K562 (cell line): ENCODE results near the gene FAM204A. TPM values are rescaled to one million over a fixed set of nuclear protein-coding genes. Genes with fewer than 3 reads are reported as not detected.

Experiments
- BCOR ChIP-seq: fragments of 450-650 bp; IDR thresholded peaks from 2 replicates; pipeline ENCODE4 v1.6.1; 2016
- BRF1 ChIP-seq: IDR thresholded peaks from 3 replicates; pipeline ENCODE4 v1.6.1; 2011; ENCODE audit warnings: borderline replicate concordance, mild to moderate bottlenecking; ENCODE audit not compliant: insufficient read length; ENCODE audit errors: extremely low read depth
- EP300 ChIP-seq: IDR thresholded peaks from 2 replicates; pipeline ENCODE4 v1.6.1; 2012; ENCODE audit warnings: low read length, improper control_type of control experiment
- HMG20A ChIP-seq: fragments of 450-650 bp; formaldehyde crosslinking; conservative IDR thresholded peaks from 2 replicates; pipeline ENCODE4 v1.4.0; 2020; ENCODE audit warnings: mild to moderate bottlenecking, mixed read lengths
- MAFG ChIP-seq: fragments of 450-650 bp; conservative IDR thresholded peaks from 2 replicates; pipeline ENCODE4 v1.6.1; 2016; ENCODE audit warnings: missing genetic modification characterization, missing compliant biosample characterization
- MXI1 ChIP-seq: IDR thresholded peaks from 2 replicates; pipeline ENCODE4 v1.6.1; 2011; ENCODE audit warnings: low read depth, mild to moderate bottlenecking, improper control_type of control experiment, low read length
- RFX5 ChIP-seq: IDR thresholded peaks from 2 replicates; pipeline ENCODE4 v1.6.1; 2011; ENCODE audit warnings: low read depth, mild to moderate bottlenecking, improper control_type of control experiment, low read length
- SMAD2 ChIP-seq: fragments of 150-350 bp; IDR thresholded peaks from 2 replicates; pipeline ENCODE4 v1.6.1; 2014; ENCODE audit warnings: low read depth, mild to moderate bottlenecking, low read length
- SREBF1 ChIP-seq: fragments of 150-350 bp; IDR thresholded peaks from 2 replicates; pipeline ENCODE4 v1.6.1; 2014; ENCODE audit warnings: antibody characterized with exemption, low read depth, low read length, borderline replicate concordance
- TSC22D4 ChIP-seq: fragments of 450-650 bp; IDR thresholded peaks from 2 replicates; pipeline ENCODE4 v1.6.1; 2016; ENCODE audit warnings: missing genetic modification characterization, missing biosample characterization, control low read depth
- XRCC5 ChIP-seq: fragments of 200-400 bp; formaldehyde crosslinking; IDR thresholded peaks from 2 replicates; pipeline ENCODE4 v1.6.1; 2017; ENCODE audit warnings: low read depth, mild to moderate bottlenecking, low read length
- ZKSCAN8 ChIP-seq: fragments of 200-800 bp; sonication (Bioruptor generic); IDR thresholded peaks from 2 replicates; pipeline ENCODE4 v1.6.1; 2016; ENCODE audit warnings: missing genetic modification characterization, missing compliant biosample characterization
- ZNF134 ChIP-seq: fragments of 250-450 bp; sonication (Bioruptor Pico); conservative IDR thresholded peaks from 2 replicates; pipeline ENCODE4 v1.4.0; 2020
- ZNF140 ChIP-seq: fragments of 250-450 bp; sonication (Bioruptor Pico); IDR thresholded peaks from 2 replicates; pipeline ENCODE4 v1.8.0; 2021; ENCODE audit warnings: moderate library complexity, mild to moderate bottlenecking, inconsistent platforms
- ZNF174 ChIP-seq: fragments of 250-450 bp; sonication (Bioruptor Pico); IDR thresholded peaks from 2 replicates; pipeline ENCODE4 v1.4.0; 2020; ENCODE audit warnings: mild to moderate bottlenecking
- ZNF3 ChIP-seq: fragments of 250-450 bp; sonication (Bioruptor Pico); IDR thresholded peaks from 2 replicates; pipeline ENCODE4 v1.5.0; 2021; ENCODE audit warnings: mild to moderate bottlenecking, moderate library complexity
- ZNF436 ChIP-seq: fragments of 250-450, 450-650 bp; sonication (Bioruptor Pico); formaldehyde crosslinking; IDR thresholded peaks from 2 replicates; pipeline ENCODE4 v1.7.0; 2020; ENCODE audit warnings: mild to moderate bottlenecking
- ZZZ3 ChIP-seq: fragments of 450-650 bp; IDR thresholded peaks from 2 replicates; pipeline ENCODE4 v1.6.1; 2016; ENCODE audit warnings: antibody characterized with exemption, mild to moderate bottlenecking, moderate library complexity
- polyA plus RNA-seq, 8 experiments: library from polyadenylated mRNA; depleted of rRNA in 4 of 8; stranded (reverse) in 5 of 8; unstranded in 3 of 8; fragments of >200 nt; fragmentation: Nextera tagmentation in 2 of 8; fragmentation: Illumina TruSeq in 1 of 8; extraction: Ambion mirVana in 2 of 8; extraction: Trizol in 1 of 8; gene quantifications; 2 replicates each; pipeline versions ENCODE4 v1.2.1 to v1.2.3, GENCODE V29; 2011 to 2014; ENCODE audit warnings: inconsistent platforms in 1 of 8, missing spikeins in 1 of 8
- total RNA-seq, 7 experiments: library from RNA; depleted of rRNA in 6 of 7; stranded (reverse); fragments of >200 nt in 6 of 7; fragmentation: Illumina TruSeq in 2 of 7; extraction: Trizol in 2 of 7; gene quantifications; 2 replicates each; pipeline versions ENCODE4 v1.2.1 to v1.2.3, GENCODE V29; 2011 to 2021; ENCODE audit warnings: low replicate concordance in 1 of 7
- TF ChIP-seq, protein P1 (sequence below): sonication (generic); formaldehyde crosslinking; IDR thresholded peaks from 2 replicates; pipeline ENCODE4 v1.8.0; 2022; ENCODE audit warnings: mild to moderate bottlenecking, missing genetic modification reagents, borderline replicate concordance
- TF ChIP-seq, protein P2 (sequence below), 2 experiments: fragments of 450-650 bp; IDR thresholded peaks; 2 replicates each; pipeline ENCODE4 v1.6.1; 2016
- TF ChIP-seq, protein P3 (sequence below): sonication (generic); formaldehyde crosslinking; IDR thresholded peaks from 2 replicates; pipeline ENCODE4 v1.8.0; 2022; ENCODE audit warnings: missing genetic modification reagents, mild to moderate bottlenecking, borderline replicate concordance
- TF ChIP-seq, protein P4 (sequence below): fragments of 450-650 bp; formaldehyde crosslinking; IDR thresholded peaks from 2 replicates; pipeline ENCODE4 v1.4.0; 2022; ENCODE audit warnings: missing genetic modification characterization

FAM204A gene
- total and polyA plus RNA-seq, 9 of the 15 experiments (the other 6 are each of a cell fraction or from before 2014, with no cell fraction given), result 29.0 to 64.5 (median 44.9) TPM

DNA sequence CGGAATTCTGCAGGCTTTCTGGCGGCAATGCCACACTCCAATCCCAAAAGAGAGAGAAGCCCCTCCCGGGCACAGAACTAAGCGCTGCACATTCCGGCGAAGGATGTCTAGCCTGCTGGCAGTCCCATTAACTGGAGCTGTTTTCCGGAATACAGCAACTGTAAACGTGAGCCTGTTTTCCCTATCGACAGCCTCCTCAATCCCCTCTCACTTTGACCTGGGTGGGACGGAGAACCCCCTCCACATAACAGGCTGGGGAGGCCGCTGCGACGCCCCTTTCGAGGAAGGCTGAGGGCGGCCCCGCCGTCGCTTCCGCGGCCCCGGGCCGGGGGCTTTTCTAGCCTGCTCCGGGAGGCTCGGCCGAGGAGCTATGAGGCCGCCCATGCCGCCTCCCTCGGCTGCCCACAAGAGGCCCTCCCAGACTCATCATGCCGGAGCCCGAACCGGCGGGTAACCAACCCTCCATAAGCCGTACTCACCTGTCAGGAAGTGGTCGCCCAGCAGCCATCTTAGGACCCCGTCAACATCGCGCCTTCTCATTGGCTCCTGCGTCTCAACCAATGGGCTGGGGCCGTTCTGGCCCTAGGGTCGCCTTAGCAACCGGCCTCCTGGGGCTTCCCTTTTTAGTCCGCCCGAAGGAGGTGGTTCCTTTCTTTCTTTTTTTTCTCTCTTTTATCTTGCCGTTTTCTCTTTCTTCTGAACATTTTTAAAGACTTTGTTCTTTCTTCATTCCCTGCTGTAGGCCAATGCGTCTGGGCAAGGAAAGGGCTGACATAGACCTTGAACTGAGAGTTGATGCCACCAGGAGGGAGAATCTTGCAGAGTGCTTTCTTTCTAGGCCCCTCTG is at the start of gene FAM204A (continued):
- TF ChIP-seq, protein P1, sequence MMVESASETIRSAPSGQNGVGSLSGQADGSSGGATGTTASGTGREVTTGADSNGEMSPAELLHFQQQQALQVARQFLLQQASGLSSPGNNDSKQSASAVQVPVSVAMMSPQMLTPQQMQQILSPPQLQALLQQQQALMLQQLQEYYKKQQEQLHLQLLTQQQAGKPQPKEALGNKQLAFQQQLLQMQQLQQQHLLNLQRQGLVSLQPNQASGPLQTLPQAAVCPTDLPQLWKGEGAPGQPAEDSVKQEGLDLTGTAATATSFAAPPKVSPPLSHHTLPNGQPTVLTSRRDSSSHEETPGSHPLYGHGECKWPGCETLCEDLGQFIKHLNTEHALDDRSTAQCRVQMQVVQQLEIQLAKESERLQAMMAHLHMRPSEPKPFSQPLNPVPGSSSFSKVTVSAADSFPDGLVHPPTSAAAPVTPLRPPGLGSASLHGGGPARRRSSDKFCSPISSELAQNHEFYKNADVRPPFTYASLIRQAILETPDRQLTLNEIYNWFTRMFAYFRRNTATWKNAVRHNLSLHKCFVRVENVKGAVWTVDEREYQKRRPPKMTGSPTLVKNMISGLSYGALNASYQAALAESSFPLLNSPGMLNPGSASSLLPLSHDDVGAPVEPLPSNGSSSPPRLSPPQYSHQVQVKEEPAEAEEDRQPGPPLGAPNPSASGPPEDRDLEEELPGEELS (CRISPR knock-in tag), result no peak
- no peak for TF ChIP-seq ZNF174 (CRISPR knock-in tag)
- TF ChIP-seq BRF1, result no peak
- TF ChIP-seq BCOR, result no peak
- no peak for TF ChIP-seq ZNF436 (CRISPR knock-in tag)
- TF ChIP-seq SMAD2, result no peak
- TF ChIP-seq MXI1, result peak; percentile 86
- no peak for TF ChIP-seq EP300
- TF ChIP-seq HMG20A, result no peak
- no peak for TF ChIP-seq RFX5
- no peak for TF ChIP-seq TSC22D4 (tag)
- no peak for TF ChIP-seq XRCC5
- TF ChIP-seq, protein P2, sequence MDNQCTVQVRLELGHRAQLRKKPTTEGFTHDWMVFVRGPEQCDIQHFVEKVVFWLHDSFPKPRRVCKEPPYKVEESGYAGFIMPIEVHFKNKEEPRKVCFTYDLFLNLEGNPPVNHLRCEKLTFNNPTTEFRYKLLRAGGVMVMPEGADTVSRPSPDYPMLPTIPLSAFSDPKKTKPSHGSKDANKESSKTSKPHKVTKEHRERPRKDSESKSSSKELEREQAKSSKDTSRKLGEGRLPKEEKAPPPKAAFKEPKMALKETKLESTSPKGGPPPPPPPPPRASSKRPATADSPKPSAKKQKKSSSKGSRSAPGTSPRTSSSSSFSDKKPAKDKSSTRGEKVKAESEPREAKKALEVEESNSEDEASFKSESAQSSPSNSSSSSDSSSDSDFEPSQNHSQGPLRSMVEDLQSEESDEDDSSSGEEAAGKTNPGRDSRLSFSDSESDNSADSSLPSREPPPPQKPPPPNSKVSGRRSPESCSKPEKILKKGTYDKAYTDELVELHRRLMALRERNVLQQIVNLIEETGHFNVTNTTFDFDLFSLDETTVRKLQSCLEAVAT (IDR thresholded peaks at IDR 0.05), result peak in 1 of 2 experiments; percentile 72; a peak in 1 of 4 replicates
- TF ChIP-seq, protein P3, sequence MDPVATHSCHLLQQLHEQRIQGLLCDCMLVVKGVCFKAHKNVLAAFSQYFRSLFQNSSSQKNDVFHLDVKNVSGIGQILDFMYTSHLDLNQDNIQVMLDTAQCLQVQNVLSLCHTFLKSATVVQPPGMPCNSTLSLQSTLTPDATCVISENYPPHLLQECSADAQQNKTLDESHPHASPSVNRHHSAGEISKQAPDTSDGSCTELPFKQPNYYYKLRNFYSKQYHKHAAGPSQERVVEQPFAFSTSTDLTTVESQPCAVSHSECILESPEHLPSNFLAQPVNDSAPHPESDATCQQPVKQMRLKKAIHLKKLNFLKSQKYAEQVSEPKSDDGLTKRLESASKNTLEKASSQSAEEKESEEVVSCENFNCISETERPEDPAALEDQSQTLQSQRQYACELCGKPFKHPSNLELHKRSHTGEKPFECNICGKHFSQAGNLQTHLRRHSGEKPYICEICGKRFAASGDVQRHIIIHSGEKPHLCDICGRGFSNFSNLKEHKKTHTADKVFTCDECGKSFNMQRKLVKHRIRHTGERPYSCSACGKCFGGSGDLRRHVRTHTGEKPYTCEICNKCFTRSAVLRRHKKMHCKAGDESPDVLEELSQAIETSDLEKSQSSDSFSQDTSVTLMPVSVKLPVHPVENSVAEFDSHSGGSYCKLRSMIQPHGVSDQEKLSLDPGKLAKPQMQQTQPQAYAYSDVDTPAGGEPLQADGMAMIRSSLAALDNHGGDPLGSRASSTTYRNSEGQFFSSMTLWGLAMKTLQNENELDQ (CRISPR knock-in tag), result no peak
- TF ChIP-seq ZNF140, result no peak
- no peak for TF ChIP-seq SREBF1
- TF ChIP-seq ZZZ3, result no peak
- no peak for TF ChIP-seq ZKSCAN8 (CRISPR knock-in tag)
- TF ChIP-seq ZNF3 (CRISPR knock-in tag), result no peak
- TF ChIP-seq MAFG (tag), result no peak
- TF ChIP-seq, protein P4, sequence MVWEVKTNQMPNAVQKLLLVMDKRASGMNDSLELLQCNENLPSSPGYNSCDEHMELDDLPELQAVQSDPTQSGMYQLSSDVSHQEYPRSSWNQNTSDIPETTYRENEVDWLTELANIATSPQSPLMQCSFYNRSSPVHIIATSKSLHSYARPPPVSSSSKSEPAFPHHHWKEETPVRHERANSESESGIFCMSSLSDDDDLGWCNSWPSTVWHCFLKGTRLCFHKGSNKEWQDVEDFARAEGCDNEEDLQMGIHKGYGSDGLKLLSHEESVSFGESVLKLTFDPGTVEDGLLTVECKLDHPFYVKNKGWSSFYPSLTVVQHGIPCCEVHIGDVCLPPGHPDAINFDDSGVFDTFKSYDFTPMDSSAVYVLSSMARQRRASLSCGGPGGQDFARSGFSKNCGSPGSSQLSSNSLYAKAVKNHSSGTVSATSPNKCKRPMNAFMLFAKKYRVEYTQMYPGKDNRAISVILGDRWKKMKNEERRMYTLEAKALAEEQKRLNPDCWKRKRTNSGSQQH (CRISPR knock-in tag), result no peak
- no peak for TF ChIP-seq ZNF134 (CRISPR knock-in tag)
